DMS53 (cell line): ENCODE data around the gene CAPZA2.

Experiments used
- DNase-seq: peaks from one replicate; lab custom pipeline; 2025; lab: John Stamatoyannopoulos, UW

The CAPZA2 gene

DNA sequence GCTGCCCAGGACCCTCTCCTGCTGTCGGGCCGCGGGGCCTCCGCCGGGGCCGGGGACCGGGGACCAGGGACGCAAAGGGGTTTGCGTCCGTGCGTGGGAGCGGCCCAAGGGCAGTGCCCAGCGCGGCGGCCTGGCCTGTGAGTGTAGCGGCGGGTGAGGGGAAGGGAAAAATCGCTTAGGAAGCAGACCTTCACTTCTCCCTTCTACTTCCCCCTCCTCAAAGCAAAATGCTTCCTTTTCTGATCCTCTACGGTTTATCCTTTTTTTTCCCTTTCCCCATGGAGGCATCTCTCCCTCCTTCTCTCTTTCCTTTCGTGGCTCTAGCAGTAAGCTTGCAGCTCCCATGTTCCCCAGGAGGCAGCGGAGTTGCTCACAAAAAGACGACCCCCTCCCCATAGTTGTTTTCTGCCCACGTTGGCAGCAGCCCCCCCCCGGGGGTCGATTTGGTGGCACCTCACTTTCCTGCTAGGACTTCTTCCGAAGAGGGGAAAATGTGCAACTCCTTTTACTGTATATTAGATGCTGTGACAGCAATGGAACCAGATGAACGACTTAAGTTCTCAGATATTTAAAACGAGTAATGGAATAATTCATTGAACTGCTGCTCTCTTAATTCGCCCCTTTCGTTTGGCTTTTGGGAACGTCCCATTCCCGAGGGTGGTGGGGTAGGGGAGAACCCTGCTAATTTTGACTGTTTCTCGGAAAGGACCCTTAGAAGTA lies 724 bp downstream of the CAPZA2 start:
- DNase-seq, result no peak

DNA sequence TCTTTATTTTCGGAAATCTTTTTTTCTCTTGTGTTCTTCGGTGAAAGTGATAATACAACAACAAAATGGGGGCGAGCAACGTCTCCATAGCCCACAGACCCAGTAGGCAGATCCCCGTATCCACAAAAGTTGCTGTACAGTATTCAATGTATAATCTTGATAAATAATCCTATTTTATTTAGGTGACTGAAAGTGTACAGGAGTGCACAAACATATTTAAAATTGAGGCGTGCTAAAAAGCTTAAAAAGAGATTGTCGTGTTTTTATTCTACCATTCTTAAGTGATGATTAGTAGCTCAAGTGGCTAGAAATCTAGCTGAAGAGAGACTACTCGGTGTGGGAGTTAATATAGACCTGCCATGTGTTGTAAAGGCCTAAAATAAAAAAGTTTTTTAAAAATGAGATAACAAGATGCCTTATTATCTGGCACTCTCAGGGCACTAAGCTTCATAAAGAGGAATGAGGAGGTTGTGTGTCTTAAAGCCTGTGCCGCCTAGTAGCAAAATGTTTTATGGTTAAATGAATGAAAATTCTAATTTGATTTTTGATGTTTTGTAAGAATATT lies 1.6 kb downstream of the CAPZA2 start:
- no peak for DNase-seq

DNA sequence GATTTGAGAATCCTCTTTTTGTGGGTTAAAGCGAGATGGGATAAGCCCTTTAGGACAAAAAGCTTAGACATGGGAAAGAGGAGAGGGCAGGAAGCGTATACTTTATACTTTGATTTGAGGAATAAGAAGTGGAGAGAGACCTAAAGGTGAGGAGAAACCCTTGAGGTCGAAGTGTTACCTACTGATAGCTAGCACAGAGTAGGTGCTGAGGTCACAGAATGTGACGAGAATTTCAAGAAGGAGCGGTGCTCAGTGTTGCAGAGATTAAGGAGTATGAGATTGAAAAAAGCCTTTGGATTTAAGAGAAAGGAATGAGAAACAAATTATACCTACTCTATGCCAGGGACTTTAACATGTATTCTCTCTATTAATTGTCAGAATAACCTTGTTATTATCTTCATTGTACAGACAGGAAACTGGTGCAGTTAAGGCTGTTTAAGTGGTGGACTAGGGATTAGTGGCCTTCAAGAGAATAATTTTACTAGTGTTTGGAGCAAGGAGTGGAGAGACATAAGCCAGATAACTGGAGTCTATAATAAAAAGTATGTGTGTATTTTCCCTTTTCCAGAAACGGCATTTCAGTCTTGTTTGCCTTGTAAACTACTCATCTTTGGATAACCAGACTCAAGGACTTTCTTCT lies 8.8 kb downstream of the CAPZA2 start:
- DNase-seq, result no peak

DNA sequence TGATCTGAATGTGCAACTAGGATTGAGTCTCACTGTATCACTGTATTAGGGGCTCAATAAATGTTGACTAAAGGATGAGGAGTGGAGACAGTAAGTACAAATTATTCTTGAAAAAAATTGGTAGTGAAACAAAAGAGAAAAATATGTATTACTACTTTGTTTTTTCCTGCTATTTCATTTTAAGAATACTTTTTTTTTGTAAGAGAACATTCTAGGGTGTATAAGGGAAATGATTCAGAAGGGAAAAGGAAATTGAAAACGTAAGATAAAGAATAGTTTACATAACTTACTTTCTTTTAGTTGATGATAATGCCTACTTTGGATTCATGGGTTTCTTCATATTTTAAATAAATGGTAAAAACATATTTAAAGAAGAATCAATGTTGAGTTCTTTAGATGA lies 9.6 kb downstream of the CAPZA2 start:
- no peak for DNase-seq

DNA sequence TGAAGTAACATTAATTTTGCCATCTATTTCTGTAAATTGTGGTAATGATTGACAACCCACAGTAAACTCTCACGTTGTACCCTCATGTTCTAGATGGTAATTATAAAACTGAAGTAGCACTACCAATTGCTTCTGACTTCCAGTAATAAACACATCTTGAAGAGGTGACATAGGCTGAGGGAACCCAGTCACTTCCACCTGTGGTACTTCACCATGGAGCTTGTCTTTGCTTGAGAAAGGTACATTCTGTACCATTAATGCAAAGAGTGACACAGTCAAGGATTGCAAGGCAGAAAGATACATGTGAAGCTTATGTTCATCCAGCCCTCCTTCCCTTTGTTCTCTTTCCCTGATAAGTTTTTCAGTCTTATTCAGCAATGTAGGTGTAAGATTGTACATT lies 11.2 kb downstream of the CAPZA2 start:
- no peak for DNase-seq

DNA sequence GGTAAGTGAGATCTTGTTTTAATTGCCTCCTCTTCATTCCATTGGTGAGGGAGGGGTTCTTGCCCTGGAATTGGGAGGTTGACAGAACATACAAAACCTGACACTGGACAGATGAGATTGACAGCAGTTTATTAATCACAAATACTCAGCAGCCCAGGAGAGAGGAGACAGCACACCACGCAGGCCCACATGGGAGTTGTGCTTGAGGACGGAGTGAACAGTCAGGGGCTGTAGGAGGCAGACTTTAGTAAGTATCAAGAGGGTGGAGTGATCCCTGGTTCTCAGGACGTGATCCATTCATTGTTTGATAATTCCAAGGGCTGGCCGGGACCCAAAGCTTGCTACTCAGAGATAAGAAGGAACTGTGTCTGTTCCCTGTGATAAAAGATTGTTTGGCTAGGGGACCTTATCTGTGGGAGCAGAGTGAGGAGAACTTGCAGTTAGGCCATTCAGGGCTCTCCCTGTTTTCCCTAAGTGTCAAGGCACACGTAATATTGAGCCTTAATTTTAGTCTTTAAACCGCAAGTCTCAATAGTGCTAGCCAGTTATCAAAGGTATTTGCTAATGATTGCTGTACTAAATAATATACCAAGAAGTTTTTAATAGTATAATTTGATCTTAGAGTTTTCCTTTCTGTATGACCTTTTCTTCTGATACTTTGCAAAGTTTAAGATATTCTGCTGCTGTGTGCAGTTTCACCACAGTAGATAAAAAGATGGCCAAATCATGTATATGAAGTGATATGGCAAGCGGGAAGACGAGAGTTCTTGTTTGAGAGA lies 14.5 kb downstream of the CAPZA2 start:
- no peak for DNase-seq

DNA sequence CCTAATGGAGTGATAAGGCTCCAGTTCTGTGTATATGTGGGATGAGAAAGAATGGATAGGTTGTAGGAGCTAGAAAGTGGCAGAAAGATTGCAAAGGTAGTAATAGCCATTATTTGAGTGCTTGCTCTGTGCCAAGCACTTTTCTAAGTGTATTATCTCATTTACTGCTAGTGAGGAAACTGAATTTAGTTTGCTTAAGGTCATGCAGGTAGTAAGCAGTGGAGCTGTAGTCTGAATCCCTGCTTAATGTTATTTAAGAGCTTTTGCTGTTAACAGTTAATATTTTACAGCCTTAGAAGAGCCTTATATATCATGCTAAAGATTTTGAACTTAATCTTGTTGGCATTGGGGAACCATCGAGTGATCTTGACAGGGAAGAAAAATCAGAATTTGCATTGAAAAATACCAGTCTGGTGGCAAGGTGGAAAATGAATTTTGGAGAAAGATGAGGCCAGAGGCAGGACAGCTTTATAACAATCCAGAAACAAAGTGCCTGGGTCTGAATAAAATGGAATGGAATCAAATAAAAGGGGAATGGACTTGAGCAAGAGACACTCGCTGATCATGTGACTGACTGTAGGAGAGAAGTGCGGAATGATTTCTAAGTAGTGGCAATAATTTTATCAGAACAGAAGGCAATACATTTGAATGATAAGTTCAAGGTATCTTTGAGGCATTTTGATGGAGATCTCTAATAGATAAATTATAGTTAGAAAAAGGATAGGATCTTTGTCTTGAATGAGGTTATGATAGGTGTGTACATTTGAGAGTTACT lies 15.2 kb downstream of the CAPZA2 start:
- DNase-seq, result no peak

DNA sequence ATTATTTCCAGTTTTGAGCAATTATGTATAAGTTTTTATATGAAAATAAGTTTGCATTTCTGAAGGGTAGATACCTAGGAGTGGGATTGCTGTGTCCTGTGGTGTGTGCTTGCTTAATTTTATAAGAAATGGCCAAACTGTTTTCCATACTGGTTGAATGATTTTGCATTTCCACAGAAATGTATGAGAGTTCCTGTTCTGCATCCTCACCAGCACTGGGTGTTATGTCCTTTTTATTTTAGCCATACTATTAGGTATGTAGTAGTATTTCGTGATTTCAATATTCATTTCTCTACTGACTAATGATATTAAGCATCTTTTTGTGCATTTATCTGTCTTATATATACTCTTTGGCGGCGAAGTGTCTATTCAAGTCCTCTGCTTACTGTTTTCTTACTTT lies 22.3 kb downstream of the CAPZA2 start:
- DNase-seq, result no peak

DNA sequence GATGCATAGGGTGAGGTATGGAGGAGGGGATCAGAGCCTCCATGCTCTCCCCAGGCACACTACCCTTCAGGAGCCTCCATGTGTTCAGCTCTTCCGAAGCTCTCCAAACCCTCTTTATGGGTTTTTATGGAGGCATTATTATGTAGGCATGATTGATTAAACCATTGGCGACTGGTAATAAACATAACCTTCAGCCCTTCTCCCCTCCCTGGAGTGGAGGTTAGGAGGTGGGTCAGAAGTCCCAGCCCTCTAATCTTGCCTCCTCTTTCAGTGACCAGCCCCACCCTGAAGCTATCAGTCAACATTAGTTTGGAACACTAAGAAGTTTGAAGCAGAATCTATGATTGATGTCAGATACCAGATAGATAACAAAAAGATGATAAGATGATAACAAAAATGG lies 23.3 kb downstream of the CAPZA2 start:
- no peak for DNase-seq

DNA sequence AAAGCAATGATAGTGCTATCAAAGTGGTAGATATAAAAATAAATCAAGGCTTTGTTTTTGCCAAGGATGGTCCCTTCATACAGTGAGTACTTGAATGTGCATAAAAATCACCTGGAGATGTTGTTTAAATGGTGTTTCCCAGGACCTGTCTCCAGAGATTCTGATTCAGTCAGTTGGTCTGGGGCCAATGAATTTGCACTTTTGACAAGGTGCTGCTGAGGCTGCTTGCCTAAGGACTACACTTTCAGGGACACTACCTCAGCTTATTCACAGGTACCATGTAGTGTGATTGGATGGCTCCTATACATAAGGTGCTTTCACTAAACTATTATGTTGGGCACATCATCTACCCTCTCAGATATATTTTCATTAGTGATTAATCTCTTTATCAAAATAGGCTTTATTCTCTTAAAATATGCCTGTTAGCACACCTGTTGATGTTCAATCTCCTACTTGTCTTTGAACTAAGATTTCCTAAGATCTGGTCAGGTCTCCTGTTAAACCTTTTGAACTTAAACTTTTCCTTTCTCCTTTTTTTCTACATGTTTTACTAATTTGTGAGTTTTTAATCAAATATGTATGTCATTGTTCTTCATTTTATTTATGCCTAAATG lies 24.3 kb downstream of the CAPZA2 start:
- DNase-seq, result no peak

DNA sequence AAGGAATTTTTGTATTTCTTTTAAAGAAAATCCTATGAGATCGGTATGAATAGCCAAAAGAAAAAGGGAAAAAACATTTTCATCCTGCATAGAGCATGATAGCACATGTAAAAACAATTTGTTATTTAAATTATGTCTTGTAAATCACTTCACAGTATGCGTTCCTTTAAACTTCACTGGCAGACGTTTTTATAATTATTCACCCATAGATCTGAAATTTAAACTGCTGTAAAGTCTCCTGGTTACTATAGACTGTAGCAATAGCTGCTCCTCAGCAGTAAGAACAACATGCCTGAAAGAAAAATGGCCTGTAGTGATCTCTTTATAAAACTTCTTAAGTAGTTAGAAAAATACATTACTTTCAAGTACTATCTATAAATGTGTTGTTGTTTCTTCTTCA lies 26.5 kb downstream of the CAPZA2 start:
- no peak for DNase-seq

DNA sequence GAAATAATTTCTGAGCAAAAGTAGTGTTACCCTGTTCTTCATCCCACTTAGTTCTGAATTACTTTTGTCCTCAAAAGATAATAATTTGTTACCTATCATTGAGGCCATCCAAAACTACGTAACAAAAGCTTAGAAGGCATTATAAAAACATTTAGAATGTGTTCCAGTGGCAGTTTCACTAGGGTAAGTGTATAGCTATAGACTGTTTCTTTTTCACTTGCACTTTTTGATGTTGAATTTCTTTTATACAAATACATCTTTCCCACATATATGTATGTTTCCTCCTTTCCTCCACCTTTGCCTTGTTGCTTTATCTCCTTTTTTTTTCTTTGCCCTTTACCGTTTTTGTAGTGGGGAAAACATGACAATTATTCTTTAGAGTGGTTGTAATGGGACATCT lies 33.5 kb downstream of the CAPZA2 start:
- DNase-seq, result no peak

DNA sequence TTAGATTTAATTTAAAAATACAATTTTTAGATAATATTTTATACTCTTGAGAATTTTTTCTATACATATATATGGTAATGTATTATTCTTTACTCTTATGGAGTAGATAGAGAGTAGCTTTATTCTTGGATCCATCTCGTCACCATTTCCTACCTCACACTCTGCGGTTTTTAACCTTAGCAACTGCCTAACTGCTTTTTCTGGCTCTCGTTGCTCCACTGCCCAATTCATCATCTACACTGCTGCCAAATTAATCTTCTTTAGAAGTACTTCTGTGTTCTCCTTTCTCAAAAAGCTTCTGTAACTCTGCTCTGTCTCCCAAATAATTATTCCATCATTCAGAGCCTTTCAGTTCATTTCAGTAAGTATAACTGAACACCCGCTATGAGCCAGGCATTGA lies 35.3 kb downstream of the CAPZA2 start:
- DNase-seq, result no peak

DNA sequence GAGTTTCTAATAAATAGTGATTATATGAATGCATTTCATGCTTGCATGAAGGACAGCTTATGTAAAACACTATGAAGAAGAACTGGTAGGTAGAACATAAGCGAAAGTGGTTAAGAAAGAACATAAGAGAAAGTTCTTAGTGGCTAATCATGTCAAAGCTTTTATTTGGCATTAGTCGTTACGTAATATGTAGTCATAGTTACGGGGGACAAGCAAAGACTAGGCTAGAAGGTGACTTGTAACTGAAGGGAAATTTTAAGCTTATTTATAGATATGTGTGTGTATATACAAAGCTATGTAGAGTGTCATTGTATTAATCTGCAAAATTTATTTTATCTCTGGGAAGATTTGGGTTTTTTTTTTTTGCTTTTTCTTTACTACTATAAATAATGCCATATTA lies 36.9 kb downstream of the CAPZA2 start:
- no peak for DNase-seq

DNA sequence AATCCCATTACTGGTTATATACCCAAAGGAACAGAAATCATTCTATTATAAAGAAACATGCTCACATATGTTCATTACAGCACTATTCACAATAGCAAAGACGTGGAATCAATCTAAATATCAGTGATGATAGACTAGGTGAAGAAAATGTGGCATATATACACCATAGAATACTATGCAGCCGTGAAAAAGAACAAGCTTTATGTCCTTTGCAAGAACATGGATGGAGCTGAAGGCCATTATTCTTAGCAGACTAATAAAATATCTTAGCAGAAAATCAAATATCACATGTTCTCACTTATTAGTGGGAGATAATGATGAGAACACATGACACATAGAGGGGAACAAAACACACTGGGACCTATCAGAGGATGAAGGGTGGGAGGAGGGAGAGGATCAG lies 38.8 kb downstream of the CAPZA2 start:
- DNase-seq, result no peak

DNA sequence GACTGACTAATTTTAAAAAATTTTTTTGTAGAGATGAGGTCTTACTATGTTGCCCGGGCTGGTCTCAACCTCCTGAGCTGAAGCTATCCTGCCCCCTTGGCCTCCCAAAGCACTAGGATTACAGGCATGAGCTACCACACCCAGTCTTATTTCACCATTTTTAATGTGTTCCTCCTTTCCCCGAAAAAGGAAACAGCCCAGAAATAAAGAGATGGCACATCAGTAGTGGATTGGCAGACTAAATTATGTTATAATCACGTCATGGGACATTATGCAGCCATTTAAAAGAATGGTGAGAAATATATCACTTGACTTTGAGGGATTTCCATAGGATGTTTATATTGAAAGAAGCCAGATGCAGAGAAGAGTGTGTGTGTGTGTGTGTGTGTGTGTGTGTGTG lies 40.5 kb downstream of the CAPZA2 start:
- no peak for DNase-seq

DNA sequence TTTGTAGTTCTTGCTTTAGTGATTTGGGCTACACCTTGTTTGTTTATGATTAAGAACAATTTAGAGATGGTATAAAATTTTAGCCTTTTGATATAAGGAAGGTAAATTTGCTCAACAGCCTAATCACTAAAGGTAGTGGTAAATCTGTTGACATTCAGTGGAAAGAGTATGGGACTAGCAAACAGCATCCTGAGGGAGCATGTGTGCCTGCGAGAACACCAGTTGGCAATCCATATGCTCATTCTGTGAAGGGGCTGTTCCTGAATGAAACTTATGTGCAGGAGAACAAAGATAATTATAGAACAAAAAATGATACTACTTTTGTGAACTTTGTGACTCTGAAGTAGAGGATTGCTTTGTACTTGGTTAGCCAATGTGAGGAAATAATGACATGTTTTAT lies 44.0 kb downstream of the CAPZA2 start:
- DNase-seq, result no peak

DNA sequence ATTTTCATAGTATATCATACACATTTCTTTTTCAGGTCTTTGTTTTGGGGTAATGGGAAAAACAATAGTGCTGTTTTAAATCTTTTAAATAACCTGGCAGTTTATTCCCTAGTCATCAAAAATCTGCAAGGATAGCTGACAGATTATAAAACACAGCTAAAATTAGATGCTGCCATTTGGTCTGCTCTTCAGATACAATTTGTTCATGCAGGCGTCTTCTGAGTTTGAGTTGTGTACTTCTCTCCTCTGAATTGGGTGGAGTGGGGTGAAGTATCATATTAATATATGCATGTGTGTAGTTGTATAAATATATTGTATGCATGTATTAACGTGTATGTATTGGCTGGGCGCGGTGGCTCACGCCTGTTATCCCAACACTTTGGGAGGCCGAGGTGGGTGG lies 48.0 kb downstream of the CAPZA2 start:
- DNase-seq, result no peak

DNA sequence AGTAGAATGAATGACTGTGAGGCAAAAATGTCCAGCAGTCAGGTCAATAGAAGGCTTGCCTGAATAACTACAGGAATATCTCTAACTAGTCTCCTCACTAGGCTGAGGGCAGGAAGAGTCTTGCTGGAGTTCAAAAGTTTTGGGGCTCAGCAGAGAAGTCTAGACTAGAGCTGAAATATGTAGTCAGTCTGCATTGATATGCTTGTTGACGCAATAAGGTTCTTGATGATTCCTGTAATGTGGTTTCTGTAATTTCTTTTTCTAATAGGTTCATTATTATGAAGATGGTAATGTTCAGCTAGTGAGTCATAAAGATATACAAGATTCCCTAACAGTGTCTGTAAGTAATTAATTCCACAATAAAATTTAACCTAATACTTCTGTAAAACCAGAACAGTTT lies 49.4 kb downstream of the CAPZA2 start:
- no peak for DNase-seq

DNA sequence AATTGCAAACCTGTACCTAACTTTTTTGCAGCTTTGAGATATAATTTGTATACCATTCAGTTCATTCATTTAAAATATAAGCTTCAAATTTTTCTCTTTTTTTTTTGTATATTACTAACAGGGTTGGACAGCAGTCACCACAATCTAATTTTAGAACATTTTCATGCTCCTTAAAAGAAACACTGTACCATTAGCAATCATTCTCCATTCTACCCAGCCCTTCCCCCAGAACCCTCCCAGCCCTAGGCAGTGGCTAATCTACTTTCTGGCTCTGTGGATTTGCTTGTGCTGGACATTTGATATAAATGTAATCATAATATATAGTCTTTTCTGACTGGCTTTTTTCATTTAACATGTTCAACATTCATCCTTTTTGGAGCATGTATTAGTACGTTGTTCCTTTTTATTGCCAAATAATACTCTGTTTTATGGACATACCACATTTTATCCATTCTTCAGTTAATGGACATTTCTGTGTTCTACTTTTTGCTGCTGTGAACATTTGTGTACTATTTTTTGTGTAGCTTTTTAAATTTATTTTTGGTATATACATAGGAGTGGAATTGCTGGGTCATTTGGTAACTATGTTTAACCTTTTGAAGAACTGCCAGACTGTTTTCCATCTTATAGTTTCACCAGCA lies 50.0 kb downstream of the CAPZA2 start:
- DNase-seq, result no peak

DNA sequence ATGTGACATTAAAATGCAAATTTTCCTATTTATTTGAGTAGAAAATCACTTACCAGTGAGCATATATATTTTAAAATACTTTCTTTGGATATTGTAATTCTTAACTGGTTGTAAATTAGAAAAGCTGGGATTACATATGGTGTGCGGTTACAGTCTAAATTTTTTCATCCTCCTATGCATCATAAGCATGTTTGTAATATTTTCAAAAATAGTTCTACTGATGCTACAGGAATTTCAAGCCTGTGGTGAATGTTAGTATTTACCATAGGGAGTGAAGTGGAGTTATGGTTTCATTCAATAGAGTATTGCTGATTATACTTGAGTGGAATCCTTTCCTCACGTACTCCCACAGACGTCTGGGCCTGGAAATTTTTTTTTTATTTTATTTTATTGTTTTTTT lies 56.3 kb downstream of the CAPZA2 start:
- DNase-seq, result no peak
